ENCODE measurements around the gene CLDN20.

DNA sequence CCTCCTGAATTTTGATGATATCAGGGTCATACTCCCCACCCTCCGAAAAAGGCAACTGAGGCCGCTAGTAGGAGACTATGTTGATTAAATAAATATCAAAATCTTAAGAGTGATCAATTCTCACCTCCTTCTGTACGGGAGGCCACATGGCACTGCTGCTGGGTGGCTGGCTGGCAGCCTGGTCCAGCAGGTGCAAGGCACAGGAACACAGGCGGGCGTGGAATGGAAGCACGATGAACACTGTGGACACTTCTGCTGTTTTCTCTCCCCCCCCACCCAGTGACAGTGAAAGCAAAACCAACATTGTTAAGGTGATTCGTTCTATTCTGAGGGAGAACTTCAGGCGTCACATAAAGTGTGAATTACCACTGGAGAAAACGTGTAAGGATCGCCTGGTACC, 9.7 kb upstream of the CLDN20 start:
- TF ChIP-seq, protein P1, sequence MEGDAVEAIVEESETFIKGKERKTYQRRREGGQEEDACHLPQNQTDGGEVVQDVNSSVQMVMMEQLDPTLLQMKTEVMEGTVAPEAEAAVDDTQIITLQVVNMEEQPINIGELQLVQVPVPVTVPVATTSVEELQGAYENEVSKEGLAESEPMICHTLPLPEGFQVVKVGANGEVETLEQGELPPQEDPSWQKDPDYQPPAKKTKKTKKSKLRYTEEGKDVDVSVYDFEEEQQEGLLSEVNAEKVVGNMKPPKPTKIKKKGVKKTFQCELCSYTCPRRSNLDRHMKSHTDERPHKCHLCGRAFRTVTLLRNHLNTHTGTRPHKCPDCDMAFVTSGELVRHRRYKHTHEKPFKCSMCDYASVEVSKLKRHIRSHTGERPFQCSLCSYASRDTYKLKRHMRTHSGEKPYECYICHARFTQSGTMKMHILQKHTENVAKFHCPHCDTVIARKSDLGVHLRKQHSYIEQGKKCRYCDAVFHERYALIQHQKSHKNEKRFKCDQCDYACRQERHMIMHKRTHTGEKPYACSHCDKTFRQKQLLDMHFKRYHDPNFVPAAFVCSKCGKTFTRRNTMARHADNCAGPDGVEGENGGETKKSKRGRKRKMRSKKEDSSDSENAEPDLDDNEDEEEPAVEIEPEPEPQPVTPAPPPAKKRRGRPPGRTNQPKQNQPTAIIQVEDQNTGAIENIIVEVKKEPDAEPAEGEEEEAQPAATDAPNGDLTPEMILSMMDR (IDR thresholded peaks at IDR 0.05; ENCODE audit: low read depth, low read length, poor library complexity, severe bottlenecking), result no peak
- no peak for TF ChIP-seq EZH2phosphoT487 (IDR thresholded peaks at IDR 0.05; ENCODE audit: borderline replicate concordance, low read length)

Data from DOHH2 (cell line).